Measurements from ENCODE around the gene FGF22. TPM values are rescaled to one million over a fixed set of nuclear protein-coding genes. Genes with fewer than 3 reads are reported as not detected.

The FGF22 gene
- total and polyA plus RNA-seq, 2 of the 13 experiments (the other 11 are each of a cell fraction or from before 2014, with no cell fraction given): 0.24 TPM; not detected in 1

DNA sequence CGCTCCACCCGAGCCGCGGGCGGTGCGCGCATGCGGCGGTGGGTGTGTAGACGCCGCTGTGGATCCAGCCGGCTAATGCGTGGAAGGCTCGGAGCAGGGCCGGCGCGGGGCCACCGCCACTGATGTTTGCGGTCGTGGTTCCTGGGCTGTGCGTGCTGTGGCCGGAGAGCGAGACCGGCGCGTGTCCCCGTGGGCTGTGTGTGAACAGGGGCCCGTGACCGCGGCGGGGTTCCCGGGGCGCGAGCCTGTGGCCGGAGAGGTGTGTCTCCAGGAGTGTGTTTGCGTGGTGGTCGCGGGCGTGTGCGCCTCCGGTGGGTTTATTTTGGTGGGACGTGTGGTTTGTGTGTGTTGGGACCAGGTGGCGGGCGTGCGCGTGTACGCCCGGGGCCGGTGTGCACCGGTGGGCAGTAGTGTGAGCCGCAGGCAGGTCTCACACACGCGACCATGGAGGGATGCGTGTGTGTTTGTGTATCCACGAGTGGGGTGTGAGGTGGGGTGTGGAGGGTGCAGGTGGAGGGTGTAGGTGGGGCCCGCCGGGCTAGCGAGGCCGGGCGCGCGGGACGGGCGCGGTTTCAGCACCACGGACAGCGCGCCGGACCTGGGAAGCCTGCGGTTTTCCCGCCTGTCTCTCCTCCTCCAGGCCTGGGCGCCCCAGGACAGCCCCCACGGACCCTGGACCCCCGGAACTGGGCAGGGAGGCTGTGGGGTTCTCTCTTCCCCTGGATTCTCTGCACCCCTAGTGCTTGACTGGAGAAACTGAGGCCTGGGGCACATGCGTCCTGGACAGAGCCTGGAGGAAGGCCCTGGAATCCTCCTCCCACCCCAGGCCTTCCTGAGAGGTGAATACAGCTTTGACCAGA, 48.4 kb upstream of the FGF22 start (continued):
- TF ChIP-seq, protein P1, sequence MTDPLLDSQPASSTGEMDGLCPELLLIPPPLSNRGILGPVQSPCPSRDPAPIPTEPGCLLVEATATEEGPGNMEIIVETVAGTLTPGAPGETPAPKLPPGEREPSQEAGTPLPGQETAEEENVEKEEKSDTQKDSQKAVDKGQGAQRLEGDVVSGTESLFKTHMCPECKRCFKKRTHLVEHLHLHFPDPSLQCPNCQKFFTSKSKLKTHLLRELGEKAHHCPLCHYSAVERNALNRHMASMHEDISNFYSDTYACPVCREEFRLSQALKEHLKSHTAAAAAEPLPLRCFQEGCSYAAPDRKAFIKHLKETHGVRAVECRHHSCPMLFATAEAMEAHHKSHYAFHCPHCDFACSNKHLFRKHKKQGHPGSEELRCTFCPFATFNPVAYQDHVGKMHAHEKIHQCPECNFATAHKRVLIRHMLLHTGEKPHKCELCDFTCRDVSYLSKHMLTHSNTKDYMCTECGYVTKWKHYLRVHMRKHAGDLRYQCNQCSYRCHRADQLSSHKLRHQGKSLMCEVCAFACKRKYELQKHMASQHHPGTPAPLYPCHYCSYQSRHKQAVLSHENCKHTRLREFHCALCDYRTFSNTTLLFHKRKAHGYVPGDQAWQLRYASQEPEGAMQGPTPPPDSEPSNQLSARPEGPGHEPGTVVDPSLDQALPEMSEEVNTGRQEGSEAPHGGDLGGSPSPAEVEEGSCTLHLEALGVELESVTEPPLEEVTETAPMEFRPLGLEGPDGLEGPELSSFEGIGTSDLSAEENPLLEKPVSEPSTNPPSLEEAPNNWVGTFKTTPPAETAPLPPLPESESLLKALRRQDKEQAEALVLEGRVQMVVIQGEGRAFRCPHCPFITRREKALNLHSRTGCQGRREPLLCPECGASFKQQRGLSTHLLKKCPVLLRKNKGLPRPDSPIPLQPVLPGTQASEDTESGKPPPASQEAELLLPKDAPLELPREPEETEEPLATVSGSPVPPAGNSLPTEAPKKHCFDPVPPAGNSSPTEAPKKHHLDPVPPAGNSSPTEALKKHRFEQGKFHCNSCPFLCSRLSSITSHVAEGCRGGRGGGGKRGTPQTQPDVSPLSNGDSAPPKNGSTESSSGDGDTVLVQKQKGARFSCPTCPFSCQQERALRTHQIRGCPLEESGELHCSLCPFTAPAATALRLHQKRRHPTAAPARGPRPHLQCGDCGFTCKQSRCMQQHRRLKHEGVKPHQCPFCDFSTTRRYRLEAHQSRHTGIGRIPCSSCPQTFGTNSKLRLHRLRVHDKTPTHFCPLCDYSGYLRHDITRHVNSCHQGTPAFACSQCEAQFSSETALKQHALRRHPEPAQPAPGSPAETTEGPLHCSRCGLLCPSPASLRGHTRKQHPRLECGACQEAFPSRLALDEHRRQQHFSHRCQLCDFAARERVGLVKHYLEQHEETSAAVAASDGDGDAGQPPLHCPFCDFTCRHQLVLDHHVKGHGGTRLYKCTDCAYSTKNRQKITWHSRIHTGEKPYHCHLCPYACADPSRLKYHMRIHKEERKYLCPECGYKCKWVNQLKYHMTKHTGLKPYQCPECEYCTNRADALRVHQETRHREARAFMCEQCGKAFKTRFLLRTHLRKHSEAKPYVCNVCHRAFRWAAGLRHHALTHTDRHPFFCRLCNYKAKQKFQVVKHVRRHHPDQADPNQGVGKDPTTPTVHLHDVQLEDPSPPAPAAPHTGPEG (CRISPR knock-in tag; IDR thresholded peaks at IDR 0.05): 0 out of 2 replicates have a peak, but pooled peaks have one; percentile 57
- TF ChIP-seq ZNF143 (CRISPR knock-in tag; IDR thresholded peaks at IDR 0.05) (no peak), ZNF329 (CRISPR knock-in tag; IDR thresholded peaks at IDR 0.05; ENCODE audit: low read depth) (0 out of 2 replicates have a peak, but pooled peaks have one; percentile 55), ZNF776 (CRISPR knock-in tag; IDR thresholded peaks at IDR 0.05) (no peak), RFXAP (CRISPR knock-in tag; IDR thresholded peaks at IDR 0.05; ENCODE audit: borderline replicate concordance) (peak; percentile 70), TBX2 (CRISPR knock-in tag; IDR thresholded peaks at IDR 0.05; ENCODE audit: borderline replicate concordance) (peak; percentile 63; the same call in 1 of the 2 replicates), ATF7-NPFF (CRISPR knock-in tag; IDR thresholded peaks at IDR 0.05; ENCODE audit: low read depth) (peak; percentile 68; the same call in 1 of the 2 replicates), SNAI1 (CRISPR knock-in tag; IDR thresholded peaks at IDR 0.05; ENCODE audit: borderline replicate concordance) (peak; percentile 95; the same call in 1 of the 2 replicates)
- TF ChIP-seq, protein P2, sequence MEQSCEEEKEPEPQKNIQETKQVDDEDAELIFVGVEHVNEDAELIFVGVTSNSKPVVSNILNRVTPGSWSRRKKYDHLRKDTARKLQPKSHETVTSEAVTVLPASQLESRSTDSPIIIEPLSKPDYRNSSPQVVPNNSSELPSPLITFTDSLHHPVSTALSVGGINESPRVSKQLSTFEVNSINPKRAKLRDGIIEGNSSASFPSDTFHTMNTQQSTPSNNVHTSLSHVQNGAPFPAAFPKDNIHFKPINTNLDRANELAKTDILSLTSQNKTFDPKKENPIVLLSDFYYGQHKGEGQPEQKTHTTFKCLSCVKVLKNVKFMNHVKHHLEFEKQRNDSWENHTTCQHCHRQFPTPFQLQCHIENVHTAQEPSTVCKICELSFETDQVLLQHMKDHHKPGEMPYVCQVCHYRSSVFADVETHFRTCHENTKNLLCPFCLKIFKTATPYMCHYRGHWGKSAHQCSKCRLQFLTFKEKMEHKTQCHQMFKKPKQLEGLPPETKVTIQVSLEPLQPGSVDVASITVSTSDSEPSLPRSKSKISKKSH (CRISPR knock-in tag; IDR thresholded peaks at IDR 0.05; ENCODE audit: borderline replicate concordance): peak; percentile 61; the same call in 1 of the 2 replicates
- TF ChIP-seq, protein P3, sequence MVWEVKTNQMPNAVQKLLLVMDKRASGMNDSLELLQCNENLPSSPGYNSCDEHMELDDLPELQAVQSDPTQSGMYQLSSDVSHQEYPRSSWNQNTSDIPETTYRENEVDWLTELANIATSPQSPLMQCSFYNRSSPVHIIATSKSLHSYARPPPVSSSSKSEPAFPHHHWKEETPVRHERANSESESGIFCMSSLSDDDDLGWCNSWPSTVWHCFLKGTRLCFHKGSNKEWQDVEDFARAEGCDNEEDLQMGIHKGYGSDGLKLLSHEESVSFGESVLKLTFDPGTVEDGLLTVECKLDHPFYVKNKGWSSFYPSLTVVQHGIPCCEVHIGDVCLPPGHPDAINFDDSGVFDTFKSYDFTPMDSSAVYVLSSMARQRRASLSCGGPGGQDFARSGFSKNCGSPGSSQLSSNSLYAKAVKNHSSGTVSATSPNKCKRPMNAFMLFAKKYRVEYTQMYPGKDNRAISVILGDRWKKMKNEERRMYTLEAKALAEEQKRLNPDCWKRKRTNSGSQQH (CRISPR knock-in tag; IDR thresholded peaks at IDR 0.05; ENCODE audit: low read depth): 0 out of 2 replicates have a peak, but pooled peaks have one; percentile 71
- TF ChIP-seq, protein P4, sequence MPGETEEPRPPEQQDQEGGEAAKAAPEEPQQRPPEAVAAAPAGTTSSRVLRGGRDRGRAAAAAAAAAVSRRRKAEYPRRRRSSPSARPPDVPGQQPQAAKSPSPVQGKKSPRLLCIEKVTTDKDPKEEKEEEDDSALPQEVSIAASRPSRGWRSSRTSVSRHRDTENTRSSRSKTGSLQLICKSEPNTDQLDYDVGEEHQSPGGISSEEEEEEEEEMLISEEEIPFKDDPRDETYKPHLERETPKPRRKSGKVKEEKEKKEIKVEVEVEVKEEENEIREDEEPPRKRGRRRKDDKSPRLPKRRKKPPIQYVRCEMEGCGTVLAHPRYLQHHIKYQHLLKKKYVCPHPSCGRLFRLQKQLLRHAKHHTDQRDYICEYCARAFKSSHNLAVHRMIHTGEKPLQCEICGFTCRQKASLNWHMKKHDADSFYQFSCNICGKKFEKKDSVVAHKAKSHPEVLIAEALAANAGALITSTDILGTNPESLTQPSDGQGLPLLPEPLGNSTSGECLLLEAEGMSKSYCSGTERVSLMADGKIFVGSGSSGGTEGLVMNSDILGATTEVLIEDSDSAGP (CRISPR knock-in tag; IDR thresholded peaks at IDR 0.05; ENCODE audit: borderline replicate concordance): peak; percentile 47; the same call in 1 of the 2 replicates
- TF ChIP-seq, protein P5, sequence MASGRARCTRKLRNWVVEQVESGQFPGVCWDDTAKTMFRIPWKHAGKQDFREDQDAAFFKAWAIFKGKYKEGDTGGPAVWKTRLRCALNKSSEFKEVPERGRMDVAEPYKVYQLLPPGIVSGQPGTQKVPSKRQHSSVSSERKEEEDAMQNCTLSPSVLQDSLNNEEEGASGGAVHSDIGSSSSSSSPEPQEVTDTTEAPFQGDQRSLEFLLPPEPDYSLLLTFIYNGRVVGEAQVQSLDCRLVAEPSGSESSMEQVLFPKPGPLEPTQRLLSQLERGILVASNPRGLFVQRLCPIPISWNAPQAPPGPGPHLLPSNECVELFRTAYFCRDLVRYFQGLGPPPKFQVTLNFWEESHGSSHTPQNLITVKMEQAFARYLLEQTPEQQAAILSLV (CRISPR knock-in tag; IDR thresholded peaks at IDR 0.05; ENCODE audit: borderline replicate concordance): 0 out of 2 replicates have a peak, but pooled peaks have one; percentile 34
- TF ChIP-seq, protein P6, sequence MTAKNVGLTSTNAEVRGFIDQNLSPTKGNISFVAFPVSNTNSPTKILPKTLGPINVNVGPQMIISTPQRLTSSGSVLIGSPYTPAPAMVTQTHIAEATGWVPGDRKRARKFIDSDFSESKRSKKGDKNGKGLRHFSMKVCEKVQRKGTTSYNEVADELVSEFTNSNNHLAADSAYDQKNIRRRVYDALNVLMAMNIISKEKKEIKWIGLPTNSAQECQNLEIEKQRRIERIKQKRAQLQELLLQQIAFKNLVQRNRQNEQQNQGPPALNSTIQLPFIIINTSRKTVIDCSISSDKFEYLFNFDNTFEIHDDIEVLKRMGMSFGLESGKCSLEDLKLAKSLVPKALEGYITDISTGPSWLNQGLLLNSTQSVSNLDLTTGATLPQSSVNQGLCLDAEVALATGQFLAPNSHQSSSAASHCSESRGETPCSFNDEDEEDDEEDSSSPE (CRISPR knock-in tag; IDR thresholded peaks at IDR 0.05): peak; percentile 67; the same call in 1 of the 2 replicates
